Measurements from ENCODE around the gene NPHP3. TPM values are rescaled to one million over a fixed set of nuclear protein-coding genes. Genes with fewer than 3 reads are reported as not detected.

Gene NPHP3
- total and polyA plus RNA-seq, 2 of the 4 experiments (the other 2 are of a cell fraction) = 19.9 to 21.3 TPM

DNA sequence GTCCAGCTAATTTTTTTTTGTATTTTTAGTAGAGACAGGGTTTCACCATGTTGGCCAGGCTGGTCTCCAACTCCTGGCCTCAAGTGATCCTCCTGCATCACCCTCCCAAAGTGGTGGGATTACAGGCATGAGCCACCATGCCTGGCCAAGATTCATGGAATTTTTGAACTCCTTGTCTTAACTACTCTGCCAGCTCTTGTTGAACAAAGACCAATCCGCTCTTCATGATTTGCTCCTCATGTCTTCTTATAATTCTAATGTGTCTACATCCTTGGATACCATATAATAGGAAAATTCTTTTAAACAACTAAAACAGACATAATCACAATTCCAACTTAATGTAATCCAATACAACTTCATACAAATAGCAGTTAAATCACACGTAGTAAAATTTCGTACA is 40.8 kb downstream of the NPHP3 start:
- ChIA-PET CTCF (interaction anchor here (0.6 kb wide), 1 partner anchor 692 kb away, joined by 3 read pairs; no protein-coding TSS in a partner anchor), POLR2A (ENCODE audit: unreplicated experiment) (no interaction called here)
- Histone ChIP-seq H2AFZ (replicated peaks; ENCODE audit: low read length, poor library complexity) (no peak overlapping the region), H3K18ac (ENCODE audit: low read depth, low read length) (no peak overlapping the region), H4K5ac (ENCODE audit: low read depth, low read length) (no peak overlapping the region), H2AK5ac (ENCODE audit: low read depth, low read length) (no peak overlapping the region), H2BK120ac (ENCODE audit: low read depth, low read length) (no peak overlapping the region), H3K4me3 (ENCODE audit: insufficient read depth, low read depth, low read length) (no peak overlapping the region), H3K9ac (ENCODE audit: low read depth, low read length) (no peak overlapping the region), H2BK15ac (ENCODE audit: low read depth, low read length) (no peak overlapping the region), H4K91ac (ENCODE audit: insufficient read depth, low read depth, low read length) (no peak overlapping the region), H3K9me3 (ENCODE audit: control insufficient read depth, insufficient read depth, low read length) (no peaks in the 10 kb centered on the region), H3K14ac (replicated peaks; ENCODE audit: low read depth, low read length) (no peak overlapping the region), H3K27ac (ENCODE audit: insufficient read depth, low read length) (no peak overlapping the region), H4K20me1 (ENCODE audit: insufficient read depth, low read length) (no peaks in the 10 kb centered on the region), H3K4me2 (ENCODE audit: low read depth, low read length) (no peak overlapping the region), H2BK5ac (ENCODE audit: low read depth, low read length, poor library complexity, severe bottlenecking) (no peak overlapping the region), H3K23ac (ENCODE audit: low read depth, low read length) (no peak overlapping the region), H3K79me1 (ENCODE audit: low read depth in 1 of 2, low read length in 2 of 2) (no peaks in the 10 kb centered on the region; a peak in 2 of 4 replicates), H3K4me1 (ENCODE audit: control insufficient read depth, insufficient read depth, low read length) (no peaks in the 10 kb centered on the region), H3K56ac (ENCODE audit: extremely low read depth, insufficient read depth, low read length) (no peak overlapping the region), H3K9me1 (ENCODE audit: insufficient read depth, low read length) (no peaks in the 10 kb centered on the region), H2BK20ac (ENCODE audit: low read depth, low read length) (no peak overlapping the region), H3K36me3 (ENCODE audit: control insufficient read depth, insufficient read depth, low read length) (peaks cover 30% of the 10 kb centered on the region), H2AK9ac (replicated peaks; ENCODE audit: low read depth, low read length, poor library complexity) (no peak overlapping the region), H3K4ac (ENCODE audit: low read depth, low read length) (no peak overlapping the region), H3K27me3 (ENCODE audit: control insufficient read depth, insufficient read depth, low read length) (no peaks in the 10 kb centered on the region), H4K8ac (ENCODE audit: low read depth in 2 of 2, low read length in 2 of 2) (no peak overlapping the region)
- TSS peak; percentile 86 for BruUV-seq (replicated peaks)
- DNase-seq (no peak), ATAC-seq (ENCODE audit: low read depth) (no peak)
- dilution Hi-C loops (cut with HindIII; ENCODE audit: low sequenced_read_pairs, unreplicated experiment) = no loop called here
- in situ Hi-C loops (cut with MboI; ENCODE audit: low sequenced_read_pairs) = no loop called here
- intact Hi-C loops (cut with micrococcal nuclease) = no loop called here
- no CpG with 5 or more reads among the region's 3 CpGs for WGBS, 2 experiments (ENCODE audit: extremely low coverage in 2 of 2, insufficient read length in 1 of 2)
- TF ChIP-seq BHLHE40 (IDR thresholded peaks at IDR 0.05; ENCODE audit: low read depth, low read length) = no peak
- TF ChIP-seq CHD1 (IDR thresholded peaks at IDR 0.05; ENCODE audit: low read depth, low read length) = no peak
